Adrenal gland (tissue), 12 donors: ENCODE measurements around the gene TMPRSS4. TPM values are rescaled to one million over a fixed set of nuclear protein-coding genes. Genes with fewer than 3 reads are reported as not detected.

Experiments
- DNase-seq, 7 donors: peaks; one replicate each; pipeline ENCODE4 v3.0.0-alpha.2; 2019 to 2020
- H3K27ac ChIP-seq, 5 donors: fragments of 200-600 bp; sonication (generic) in 4 of 5; 1 replicate in 3 of 5; 2 replicates in 2 of 5; pipeline versions ENCODE4 v1.5.1 to v1.8.0; 2016 to 2020; ENCODE audit warnings: mild to moderate bottlenecking in 1 of 5
- H3K27me3 ChIP-seq: fragments of 200-600 bp; 2 replicates; pipeline ENCODE4 v1.8.0; 2021
- H3K36me3 ChIP-seq, 2 donors: fragments of 200-600 bp; replicated peaks in 1 of 2; 1 replicate in 1 of 2; 2 replicates in 1 of 2; pipeline versions ENCODE4 v1.5.1 to v1.8.0; 2018 to 2022
- H3K4me1 ChIP-seq, 2 donors: fragments of 200-600 bp; replicated peaks in 1 of 2; 1 replicate in 1 of 2; 2 replicates in 1 of 2; pipeline versions ENCODE4 v1.5.1 to v1.8.0; 2018 to 2021
- H3K4me3 ChIP-seq, 4 donors: fragments of 200-600 bp; sonication (generic) in 3 of 4; one replicate each; pipeline ENCODE4 v1.5.1; 2016 to 2018
- H3K9me3 ChIP-seq, 3 donors: fragments of 200-600 bp; sonication (generic) in 1 of 3; replicated peaks in 1 of 3; 1 replicate in 2 of 3; 2 replicates in 1 of 3; pipeline versions ENCODE4 v1.5.1 to v1.8.0; 2016 to 2021
- POLR2A ChIP-seq, 2 donors: fragments of 450-650 bp; IDR thresholded peaks; one replicate each; pipeline ENCODE4 v1.6.1; 2017; ENCODE audit warnings: antibody characterized with exemption in 2 of 2, mild to moderate bottlenecking in 2 of 2, moderate library complexity in 1 of 2
- whole genome bisulfite sequencing, 4 donors: extraction: QIAGEN DNeasy Blood & Tissue Kit in 2 of 4; methylation state at CpG; one replicate each; pipeline versions ENCODE4 v1.1.5 to v1.1.7; 2013 to 2017; 5-methylcytosine and 5-hydroxymethylcytosine counted together
- intact Hi-C, 2 donors: fragments of 100-400 bp; cut with DNase I; formaldehyde crosslinking; loops; one replicate each; pipeline versions ENCODE4 v1.14.1 to v1.15.0; 2022 to 2023
- polyA plus RNA-seq, 3 donors: library from polyadenylated mRNA; stranded (reverse); fragments of 200-250 nt in 2 of 3; fragments of 350-450 nt in 1 of 3; fragmentation: Illumina TruSeq in 1 of 3; extraction: RNeasy Lipid Tissue Mini Kit (QIAGEN cat#74804) in 1 of 3; gene quantifications; one replicate each; pipeline ENCODE4 v1.2.3, GENCODE V29; 2013 to 2014
- total RNA-seq, 9 donors: library from RNA; depleted of rRNA in 4 of 9; stranded (reverse); fragments of >200 nt in 4 of 9; fragments of 120-200 nt in 1 of 9; fragmentation: NEBNext Ultra II Directional in 1 of 9; extraction: Animal tissue kit (Norgen Biotek cat#: 25700) in 1 of 9; gene quantifications; one replicate each; pipeline versions ENCODE4 v1.1.0 to v1.2.4, GENCODE V29; 2013 to 2023
- TF ChIP-seq, protein P1 (sequence below), 6 experiments: fragments of 450-650 bp in 4 of 6; fragments of 200-600 bp in 2 of 6; sonication (generic) in 1 of 6; IDR thresholded peaks; 1 replicate in 5 of 6; 2 replicates in 1 of 6; pipeline versions ENCODE4 v1.5.1 to v1.8.0; 2016 to 2021; ENCODE audit warnings: antibody characterized with exemption in 6 of 6, mild to moderate bottlenecking in 2 of 6, moderate library complexity in 1 of 6
- donor health status: healthy with polysubstance abuse.
- donor health status: Bipolar disorder and iron deficiency.
- donor health status: DM: yes; HTN: yes; CAD: no.
- donor health status: DM: no; HTN: no; CAD: no.
- donor health status: DM: no; HTN: no; CAD: no.
- donor health status: DM: yes; HTN: yes; CAD: no.

Gene TMPRSS4
- total and polyA plus RNA-seq, 12 donors = 0.13 to 0.43 (median 0.27) TPM; not detected in 8

DNA sequence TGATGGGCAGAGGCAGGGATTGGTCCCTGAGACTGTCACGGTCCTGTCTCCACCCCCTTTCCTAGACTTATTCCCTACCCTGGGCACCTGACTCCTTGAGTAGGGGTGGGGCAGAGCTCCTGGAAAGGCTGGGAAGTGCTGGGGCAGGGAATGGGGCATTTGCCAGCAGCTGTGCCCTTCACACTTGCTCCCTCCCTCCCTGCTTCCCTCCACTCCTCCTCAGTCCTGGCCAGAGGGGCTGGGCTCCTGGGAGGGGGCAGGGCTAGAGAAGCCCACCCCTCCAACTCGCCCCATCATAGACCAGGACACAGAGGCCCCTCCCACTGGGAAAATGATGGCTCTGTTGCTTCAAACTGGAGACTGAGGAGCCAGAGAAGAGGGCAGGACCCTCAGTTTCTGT, 88.0 kb downstream of the TMPRSS4 start:
- intact Hi-C loops = no loop called here
- H3K4me1 ChIP-seq = no peaks in the 10 kb centered on the region
- no peak overlapping the region for H3K27ac ChIP-seq
- WGBS, 4 donors = 53 to 69% (median 56%) methylated on average over 1 to 2 of the region's 2 CpGs
- H3K27me3 ChIP-seq = no peaks in the 10 kb centered on the region
- DNase-seq = no peak
- H3K36me3 ChIP-seq = no peaks in the 10 kb centered on the region
- no peak overlapping the region for H3K4me3 ChIP-seq
- TF ChIP-seq POLR2A (IDR thresholded peaks at IDR 0.05) = no peak
- TF ChIP-seq, protein P1, sequence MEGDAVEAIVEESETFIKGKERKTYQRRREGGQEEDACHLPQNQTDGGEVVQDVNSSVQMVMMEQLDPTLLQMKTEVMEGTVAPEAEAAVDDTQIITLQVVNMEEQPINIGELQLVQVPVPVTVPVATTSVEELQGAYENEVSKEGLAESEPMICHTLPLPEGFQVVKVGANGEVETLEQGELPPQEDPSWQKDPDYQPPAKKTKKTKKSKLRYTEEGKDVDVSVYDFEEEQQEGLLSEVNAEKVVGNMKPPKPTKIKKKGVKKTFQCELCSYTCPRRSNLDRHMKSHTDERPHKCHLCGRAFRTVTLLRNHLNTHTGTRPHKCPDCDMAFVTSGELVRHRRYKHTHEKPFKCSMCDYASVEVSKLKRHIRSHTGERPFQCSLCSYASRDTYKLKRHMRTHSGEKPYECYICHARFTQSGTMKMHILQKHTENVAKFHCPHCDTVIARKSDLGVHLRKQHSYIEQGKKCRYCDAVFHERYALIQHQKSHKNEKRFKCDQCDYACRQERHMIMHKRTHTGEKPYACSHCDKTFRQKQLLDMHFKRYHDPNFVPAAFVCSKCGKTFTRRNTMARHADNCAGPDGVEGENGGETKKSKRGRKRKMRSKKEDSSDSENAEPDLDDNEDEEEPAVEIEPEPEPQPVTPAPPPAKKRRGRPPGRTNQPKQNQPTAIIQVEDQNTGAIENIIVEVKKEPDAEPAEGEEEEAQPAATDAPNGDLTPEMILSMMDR (IDR thresholded peaks at IDR 0.05) = no peak
- H3K9me3 ChIP-seq = no peaks in the 10 kb centered on the region

DNA sequence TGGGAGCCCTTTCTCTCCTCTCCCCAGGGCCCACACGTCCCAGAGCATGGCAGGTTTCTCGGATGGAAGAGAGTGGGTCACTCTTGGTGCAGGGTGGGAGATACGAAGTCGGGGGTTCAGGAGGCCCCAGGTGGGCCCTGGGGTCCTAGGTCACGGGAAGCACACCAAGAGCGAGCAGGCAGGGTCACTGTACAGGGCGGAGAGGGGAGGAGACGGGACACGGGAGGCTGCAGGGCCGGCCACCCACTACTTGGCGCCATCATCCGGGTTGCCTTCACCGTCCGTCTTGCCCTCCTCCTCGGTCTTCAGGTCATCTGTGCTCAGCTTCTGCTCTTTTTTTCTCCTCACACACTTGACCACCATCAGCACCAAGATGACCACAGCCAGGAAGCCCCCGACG, 89.8 kb downstream of the TMPRSS4 start:
- H3K27me3 ChIP-seq = no peaks in the 10 kb centered on the region
- intact Hi-C loops = no loop called here
- H3K9me3 ChIP-seq = no peaks in the 10 kb centered on the region
- H3K36me3 ChIP-seq = no peaks in the 10 kb centered on the region
- WGBS, 4 donors = 79 to 88% (median 81%) methylated on average over 13 to 17 of the region's 17 CpGs
- no peak for DNase-seq
- peaks cover 0 to 6% of the 10 kb centered on the region in 2 donors for H3K4me1 ChIP-seq
- H3K27ac ChIP-seq = no peak overlapping the region
- TF ChIP-seq, protein P1 (IDR thresholded peaks at IDR 0.05) = no peak
- no peak for TF ChIP-seq POLR2A (IDR thresholded peaks at IDR 0.05)
- no peak overlapping the region for H3K4me3 ChIP-seq

DNA sequence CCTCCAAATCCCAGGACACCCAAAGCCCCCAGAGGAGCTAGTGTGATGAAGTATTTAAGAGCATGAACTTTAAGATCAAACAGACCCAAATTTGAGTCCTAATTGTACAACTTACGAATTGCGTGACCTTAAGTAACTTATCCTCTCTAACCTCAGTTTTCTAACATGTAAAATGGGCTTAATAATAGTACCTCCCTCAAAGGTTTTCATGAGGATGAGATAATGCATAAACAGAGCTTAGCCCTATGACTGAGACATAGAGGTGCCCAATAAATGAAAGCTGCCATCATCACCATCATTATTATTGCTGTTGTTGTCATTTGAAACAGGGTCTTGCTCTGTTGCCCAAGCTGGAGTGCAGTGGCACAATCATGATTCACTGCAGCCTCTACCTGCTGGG, 90.4 kb downstream of the TMPRSS4 start:
- Histone ChIP-seq H3K27me3 (peaks cover 3% of the 10 kb centered on the region), H3K4me3 (no peak overlapping the region), H3K27ac (no peak overlapping the region), H3K9me3 (no peaks in the 10 kb centered on the region), H3K4me1 (peaks cover 0 to 9% of the 10 kb centered on the region in 2 donors), H3K36me3 (no peaks in the 10 kb centered on the region)
- no peak for DNase-seq
- WGBS, 4 donors = 70 to 78% (median 75%) methylated on average over 2 of the region's 2 CpGs
- intact Hi-C loops = no loop called here
- TF ChIP-seq, protein P1 (IDR thresholded peaks at IDR 0.05) = no peak
- TF ChIP-seq POLR2A (IDR thresholded peaks at IDR 0.05) = no peak

DNA sequence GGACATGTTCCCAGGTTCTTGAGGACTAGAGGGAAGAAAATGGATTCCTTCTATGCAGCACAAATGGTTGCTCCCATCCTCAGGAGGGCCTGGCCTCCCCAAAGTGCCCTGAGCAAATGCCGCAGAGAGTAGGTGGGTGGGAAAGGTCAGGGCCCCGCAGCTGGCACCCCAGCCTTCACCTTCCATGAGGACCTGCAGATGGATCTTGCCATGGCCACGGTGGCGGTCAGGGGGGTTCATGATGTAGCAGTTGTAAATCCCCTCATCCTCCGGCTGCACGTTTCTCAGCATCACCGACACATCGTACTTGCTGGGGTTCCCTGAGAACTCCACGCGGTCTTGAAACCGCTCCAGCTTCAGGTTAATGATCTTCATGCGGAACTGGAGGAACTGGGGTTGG, 91.0 kb downstream of the TMPRSS4 start:
- peaks cover 3% of the 10 kb centered on the region for H3K27me3 ChIP-seq
- DNase-seq = no peak
- intact Hi-C loops = loop anchor here (2.0 kb wide), 2 partner anchors 21 to 23 kb away; no protein-coding TSS in a partner anchor
- 77 to 87% (median 83%) methylated on average over 9 to 12 of the region's 12 CpGs for WGBS, 4 donors
- H3K4me1 ChIP-seq = peaks cover 0 to 9% of the 10 kb centered on the region in 2 donors
- TF ChIP-seq, protein P1 (IDR thresholded peaks at IDR 0.05) = no peak
- TF ChIP-seq POLR2A (IDR thresholded peaks at IDR 0.05) = no peak
- H3K9me3 ChIP-seq = no peaks in the 10 kb centered on the region
- H3K36me3 ChIP-seq = no peaks in the 10 kb centered on the region
- no peak overlapping the region for H3K27ac ChIP-seq
- H3K4me3 ChIP-seq = no peak overlapping the region
